ENCODE data around the gene CD8B2. TPM values are rescaled to one million over a fixed set of nuclear protein-coding genes. Genes with fewer than 3 reads are reported as not detected.

Gene CD8B2
- total RNA-seq, 1 experiment from 2014 or later = not detected

- no peaks in the 10 kb centered on the region for H3K36me3 Mint-ChIP-seq (ENCODE audit: insufficient read depth, unreplicated experiment)
- H3K4me3 Mint-ChIP-seq (ENCODE audit: unreplicated experiment) = no peak overlapping the region
- intact Hi-C loops (cut with micrococcal nuclease) = no loop called here
- H3K27me3 Mint-ChIP-seq (ENCODE audit: insufficient read depth, unreplicated experiment) = no peaks in the 10 kb centered on the region
- peaks cover 8% of the 10 kb centered on the region for H3K4me1 Mint-ChIP-seq (ENCODE audit: insufficient read depth, unreplicated experiment)
- POLR2A ChIA-PET = no interaction called here
- H3K9me3 Mint-ChIP-seq (ENCODE audit: unreplicated experiment) = peaks cover 8% of the 10 kb centered on the region
- no TSS peak for BruUV-seq (replicated peaks)
- TF ChIP-seq CTCF (IDR thresholded peaks at IDR 0.05; ENCODE audit: unreplicated experiment) = no peak
- H3K27ac Mint-ChIP-seq (ENCODE audit: low read depth, unreplicated experiment) = no peak overlapping the region
- no peak for DNase-seq (ENCODE audit: unreplicated experiment)
- CTCF ChIA-PET = interaction anchor here (0.6 to 0.8 kb wide), 2 partner anchors 21 to 257 kb away, joined by 3 to 4 read pairs; no protein-coding TSS in a partner anchor
Observed at GRCh38 chr2:106560773-106561172, 73.6 kb downstream of the CD8B2 start.

DNA sequence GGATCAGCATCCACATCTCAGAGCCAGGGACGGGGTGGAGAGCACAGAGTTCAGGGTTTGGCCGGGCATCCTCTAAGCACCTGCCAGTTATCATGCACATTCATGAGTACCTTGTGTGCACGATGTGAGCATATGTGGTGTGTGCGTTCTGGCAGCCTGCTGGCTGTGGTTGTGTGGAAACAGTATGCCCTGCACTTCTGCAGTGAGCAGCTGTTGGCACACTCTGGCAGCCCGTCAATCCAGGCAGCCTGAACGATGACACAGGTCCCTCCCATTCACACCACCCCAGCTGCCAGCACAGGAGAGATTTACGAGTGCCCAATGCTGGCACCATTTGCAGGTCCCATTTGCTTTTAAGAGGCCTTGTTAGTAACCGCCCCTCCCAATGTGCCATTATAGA is 74.2 kb downstream of the CD8B2 start:
- DNase-seq (ENCODE audit: unreplicated experiment) = no peak
- intact Hi-C loops (cut with micrococcal nuclease) = no loop called here
- no peaks in the 10 kb centered on the region for H3K27me3 Mint-ChIP-seq (ENCODE audit: insufficient read depth, unreplicated experiment)
- no peaks in the 10 kb centered on the region for H3K36me3 Mint-ChIP-seq (ENCODE audit: insufficient read depth, unreplicated experiment)
- H3K27ac Mint-ChIP-seq (ENCODE audit: low read depth, unreplicated experiment) = no peak overlapping the region
- H3K9me3 Mint-ChIP-seq (ENCODE audit: unreplicated experiment) = peaks cover 8% of the 10 kb centered on the region
- no peak for TF ChIP-seq CTCF (IDR thresholded peaks at IDR 0.05; ENCODE audit: unreplicated experiment)
- ChIA-PET CTCF (interaction anchor here (0.6 to 2.0 kb wide), 3 partner anchors 19 to 258 kb away, joined by 3 to 19 read pairs (median 4); no protein-coding TSS in a partner anchor), POLR2A (no interaction called here)
- H3K4me1 Mint-ChIP-seq (ENCODE audit: insufficient read depth, unreplicated experiment) = peaks cover 8% of the 10 kb centered on the region
- no TSS peak for BruUV-seq (replicated peaks)
- no peak overlapping the region for H3K4me3 Mint-ChIP-seq (ENCODE audit: unreplicated experiment)

- BruUV-seq (replicated peaks) = no TSS peak
- POLR2A ChIA-PET = no interaction called here
- TF ChIP-seq CTCF (IDR thresholded peaks at IDR 0.05; ENCODE audit: unreplicated experiment) = no peak
- Mint-ChIP-seq H3K36me3 (ENCODE audit: insufficient read depth, unreplicated experiment) (no peaks in the 10 kb centered on the region), H3K27ac (ENCODE audit: low read depth, unreplicated experiment) (no peak overlapping the region), H3K4me1 (ENCODE audit: insufficient read depth, unreplicated experiment) (peaks cover 8% of the 10 kb centered on the region), H3K9me3 (ENCODE audit: unreplicated experiment) (peaks cover 8% of the 10 kb centered on the region), H3K4me3 (ENCODE audit: unreplicated experiment) (no peak overlapping the region), H3K27me3 (ENCODE audit: insufficient read depth, unreplicated experiment) (no peaks in the 10 kb centered on the region)
- intact Hi-C loops (cut with micrococcal nuclease) = no loop called here
- CTCF ChIA-PET = interaction anchor here (1.0 to 2.3 kb wide), 4 partner anchors 11 to 457 kb away, joined by 3 to 19 read pairs (median 10); no protein-coding TSS in a partner anchor
- DNase-seq (ENCODE audit: unreplicated experiment) = no peak
Observed at GRCh38 chr2:106561803-106562202, 74.6 kb downstream of the CD8B2 start.

DNA sequence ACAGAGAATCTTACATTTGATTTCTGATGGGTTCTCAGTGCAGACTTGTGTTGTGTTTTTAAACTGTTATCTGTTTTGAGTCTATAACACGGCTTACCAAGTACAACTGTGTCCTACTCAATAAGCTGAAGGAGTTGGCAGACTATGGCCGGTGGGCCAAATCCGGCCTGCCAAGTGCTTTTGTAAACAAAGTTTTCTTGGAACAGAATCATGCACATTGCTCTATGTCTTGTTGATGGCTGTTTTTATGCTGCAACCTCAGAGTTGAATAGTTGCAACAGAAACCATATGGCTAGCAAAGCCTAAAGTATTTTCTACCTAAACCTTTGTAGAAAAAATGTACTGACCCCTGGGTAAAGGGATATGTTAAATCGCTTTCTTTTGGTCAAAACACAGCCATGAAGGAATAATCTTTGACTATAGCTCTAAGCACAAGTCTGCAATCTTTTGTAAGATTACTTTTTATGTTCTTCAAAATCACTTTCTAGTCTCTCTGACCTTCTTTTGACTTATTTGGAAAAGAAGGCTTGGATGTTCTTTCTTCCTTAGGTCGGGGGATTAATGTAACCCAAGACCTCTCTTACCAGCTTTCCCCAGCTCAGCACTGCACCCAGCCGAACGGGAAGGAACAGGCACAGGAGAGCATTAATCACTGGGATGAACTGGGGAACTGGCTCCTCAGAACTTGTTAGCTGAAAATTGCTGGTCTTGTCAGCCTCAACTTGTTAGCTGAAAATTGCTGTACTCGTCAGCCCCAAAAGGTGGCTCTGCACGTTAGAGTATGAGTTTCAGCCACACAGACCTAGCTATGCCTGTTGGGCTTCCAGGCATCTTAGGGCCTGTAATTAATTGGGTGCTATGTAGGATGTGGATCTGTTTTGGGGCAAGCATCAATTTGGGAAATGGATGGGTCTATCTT is 75.4 kb downstream of the CD8B2 start:
- Mint-ChIP-seq H3K4me1 (ENCODE audit: insufficient read depth, unreplicated experiment) (peaks cover 8% of the 10 kb centered on the region), H3K4me3 (ENCODE audit: unreplicated experiment) (no peak overlapping the region), H3K36me3 (ENCODE audit: insufficient read depth, unreplicated experiment) (no peaks in the 10 kb centered on the region), H3K27me3 (ENCODE audit: insufficient read depth, unreplicated experiment) (no peaks in the 10 kb centered on the region), H3K27ac (ENCODE audit: low read depth, unreplicated experiment) (no peak overlapping the region), H3K9me3 (ENCODE audit: unreplicated experiment) (peaks cover 8% of the 10 kb centered on the region)
- intact Hi-C loops (cut with micrococcal nuclease) = no loop called here
- ChIA-PET POLR2A (no interaction called here), CTCF (interaction anchor here (0.6 to 2.3 kb wide), 9 partner anchors 10 to 458 kb away, joined by 3 to 19 read pairs (median 3); no protein-coding TSS in a partner anchor)
- DNase-seq (ENCODE audit: unreplicated experiment) = no peak
- no TSS peak for BruUV-seq (replicated peaks)
- no peak for TF ChIP-seq CTCF (IDR thresholded peaks at IDR 0.05; ENCODE audit: unreplicated experiment)

All from MCF 10A (cell line).